Osteoblast (primary cell): ENCODE data around the gene DCTN2. TPM values are rescaled to one million over a fixed set of nuclear protein-coding genes. Genes with fewer than 3 reads are reported as not detected.
"Not testable (repeated sequence)": the region's sequence is repeated elsewhere in the genome, so short reads cannot be mapped to it uniquely, and the experiment has no call there.

Experiments used
- DNase-seq: peaks from one replicate; pipeline ENCODE4 v3.0.0; 2011; ENCODE audit warnings: low spot score, mixed read lengths; ENCODE audit not compliant: insufficient read length; ENCODE audit errors: missing footprints
- H2AFZ ChIP-seq: 2 replicates; pipeline ENCODE4 v1.6.0; 2011; ENCODE audit warnings: mild to moderate bottlenecking, low read length
- H3K27ac ChIP-seq: 2 replicates; pipeline ENCODE4 v1.5.1; 2011; ENCODE audit warnings: mild to moderate bottlenecking, low read depth, low read length, moderate library complexity
- H3K27me3 ChIP-seq: 2 replicates; pipeline ENCODE4 v1.6.0; 2012; ENCODE audit warnings: mild to moderate bottlenecking, control low read depth, inconsistent platforms, low read length, moderate library complexity; ENCODE audit not compliant: insufficient read depth
- H3K36me3 ChIP-seq: 2 replicates; pipeline ENCODE4 v1.5.1; 2011; ENCODE audit warnings: mild to moderate bottlenecking, low read length, control low read depth, moderate library complexity; ENCODE audit not compliant: insufficient read depth
- H3K4me1 ChIP-seq: 2 replicates; pipeline ENCODE4 v1.5.1; 2011; ENCODE audit warnings: mild to moderate bottlenecking, low read length, control low read depth, moderate library complexity; ENCODE audit not compliant: insufficient read depth
- H3K4me2 ChIP-seq: 2 replicates; pipeline ENCODE4 v1.6.0; 2011; ENCODE audit warnings: mild to moderate bottlenecking, low read length; ENCODE audit not compliant: insufficient read depth
- H3K4me3 ChIP-seq: fragments of 200-600 bp; sonication (generic); 3 replicates; pipeline ENCODE4 v1.5.1; 2012; ENCODE audit warnings: mild to moderate bottlenecking, low read length, inconsistent platforms; ENCODE audit not compliant: insufficient read depth
- H3K79me2 ChIP-seq: 2 replicates; pipeline ENCODE4 v1.6.0; 2012; ENCODE audit warnings: mild to moderate bottlenecking, low read length, control low read depth, inconsistent platforms; ENCODE audit not compliant: insufficient read depth
- H3K9me3 ChIP-seq: 2 replicates; pipeline ENCODE4 v1.5.1; 2011; ENCODE audit warnings: low read depth, low read length, control low read depth
- H4K20me1 ChIP-seq: 2 replicates; pipeline ENCODE4 v1.6.0; 2012; ENCODE audit warnings: mild to moderate bottlenecking, low read length, control low read depth; ENCODE audit not compliant: insufficient read depth
- CTCF ChIP-seq: IDR thresholded peaks from 2 replicates; pipeline ENCODE4 v1.5.1; 2011; ENCODE audit warnings: mild to moderate bottlenecking, low read depth, low read length, moderate library complexity; ENCODE audit errors: extremely low read depth
- total RNA-seq: library from RNA; depleted of rRNA; stranded (reverse); fragments of >200 nt; gene quantifications from 2 replicates; pipeline ENCODE4 v1.2.3, GENCODE V29; 2012

DCTN2 gene
- total RNA-seq, 1 donor: 123 TPM

DNA sequence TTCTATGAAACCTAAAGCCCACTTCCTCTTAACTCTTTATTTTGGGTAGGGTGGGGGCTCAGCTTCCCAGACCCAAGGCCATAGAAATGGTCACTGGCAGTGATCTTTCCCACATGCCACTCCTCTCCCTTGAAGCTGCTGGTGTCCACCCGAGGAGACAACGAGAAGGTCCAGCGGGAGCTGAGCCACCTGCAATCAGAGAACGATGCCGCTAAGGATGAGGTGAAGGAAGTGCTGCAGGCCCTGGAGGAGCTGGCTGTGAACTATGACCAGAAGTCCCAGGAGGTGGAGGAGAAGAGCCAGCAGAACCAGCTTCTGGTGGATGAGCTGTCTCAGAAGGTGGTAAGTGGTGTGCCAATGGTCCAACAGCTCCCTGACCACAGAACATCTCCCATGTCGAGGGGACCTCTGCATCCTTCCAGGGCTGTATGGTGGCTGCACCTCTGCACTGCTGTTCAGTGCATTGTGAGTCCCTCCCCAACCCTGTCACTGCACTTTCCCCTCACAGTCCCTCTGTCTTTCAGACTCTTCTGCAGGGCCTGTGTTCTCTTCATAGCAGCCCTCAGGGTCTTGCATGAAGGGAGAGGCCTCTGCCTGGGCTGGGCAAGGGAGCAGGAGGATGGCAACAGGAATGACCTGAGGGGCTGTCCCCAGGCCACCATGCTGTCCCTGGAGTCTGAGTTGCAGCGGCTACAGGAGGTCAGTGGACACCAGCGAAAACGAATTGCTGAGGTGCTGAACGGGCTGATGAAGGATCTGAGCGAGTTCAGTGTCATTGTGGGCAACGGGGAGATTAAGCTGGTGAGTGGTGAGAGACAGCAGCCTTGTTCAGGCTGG is 25.2 kb upstream of the DCTN2 start:
- DNase-seq: no peak
- H3K79me2 ChIP-seq: no peaks in the 10 kb centered on the region
- H3K4me2 ChIP-seq: no peak overlapping the region
- no peak overlapping the region for H3K4me3 ChIP-seq
- H3K9me3 ChIP-seq: no peaks in the 10 kb centered on the region
- no peak overlapping the region for H2AFZ ChIP-seq
- H3K36me3 ChIP-seq: no peaks in the 10 kb centered on the region
- TF ChIP-seq CTCF: no peak
- H3K27me3 ChIP-seq: peaks cover 4% of the 10 kb centered on the region
- no peaks in the 10 kb centered on the region for H3K4me1 ChIP-seq
- H3K27ac ChIP-seq: no peak overlapping the region
- no peaks in the 10 kb centered on the region for H4K20me1 ChIP-seq

DNA sequence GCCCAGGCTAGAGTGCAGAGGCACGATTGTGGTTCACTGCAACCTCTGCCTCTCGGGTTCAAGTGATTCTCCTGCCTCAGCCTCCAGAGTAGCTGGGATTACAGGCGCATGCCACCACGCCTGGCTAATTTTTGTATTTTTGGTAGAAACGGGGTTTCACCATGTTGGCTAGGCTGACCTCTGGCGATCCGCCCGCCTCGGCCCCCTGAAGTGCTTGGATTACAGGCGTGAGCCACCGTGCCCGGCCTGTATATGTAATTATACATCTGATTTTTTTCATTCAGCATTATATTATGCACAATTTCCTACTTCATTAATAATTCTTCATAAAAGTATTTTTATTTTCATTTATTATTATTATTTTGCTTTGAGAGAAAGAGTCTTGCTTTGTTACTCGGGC is 23.4 kb upstream of the DCTN2 start:
- not testable (repeated sequence) for H3K79me2 ChIP-seq, H3K36me3 ChIP-seq, H3K9me3 ChIP-seq, H3K4me3 ChIP-seq, H4K20me1 ChIP-seq, H3K4me1 ChIP-seq, H3K27me3 ChIP-seq, DNase-seq, H2AFZ ChIP-seq, H3K27ac ChIP-seq, H3K4me2 ChIP-seq

GRCh38 chr12:57569858-57570257 is 22.9 kb upstream of the DCTN2 start:
- peaks cover 4% of the 10 kb centered on the region for H3K27me3 ChIP-seq
- H3K4me3 ChIP-seq: no peak overlapping the region
- H3K4me1 ChIP-seq: no peaks in the 10 kb centered on the region
- H3K4me2 ChIP-seq: no peak overlapping the region
- no peak overlapping the region for H3K27ac ChIP-seq
- TF ChIP-seq CTCF: no peak
- H3K36me3 ChIP-seq: no peaks in the 10 kb centered on the region
- DNase-seq: no peak
- H3K79me2 ChIP-seq: no peaks in the 10 kb centered on the region
- H2AFZ ChIP-seq: no peak overlapping the region
- H3K9me3 ChIP-seq: no peaks in the 10 kb centered on the region
- no peaks in the 10 kb centered on the region for H4K20me1 ChIP-seq

- H2AFZ ChIP-seq: no peak overlapping the region
- no peaks in the 10 kb centered on the region for H3K9me3 ChIP-seq
- TF ChIP-seq CTCF: no peak
- H4K20me1 ChIP-seq: no peaks in the 10 kb centered on the region
- no peak overlapping the region for H3K4me3 ChIP-seq
- H3K27ac ChIP-seq: no peak overlapping the region
- DNase-seq: no peak
- no peaks in the 10 kb centered on the region for H3K4me1 ChIP-seq
- H3K36me3 ChIP-seq: no peaks in the 10 kb centered on the region
- no peaks in the 10 kb centered on the region for H3K79me2 ChIP-seq
- H3K27me3 ChIP-seq: peaks cover 4% of the 10 kb centered on the region
- no peak overlapping the region for H3K4me2 ChIP-seq
These were observed 21.8 kb upstream of the DCTN2 start for GRCh38 chr12:57568838-57569237.
